HG02970 (cell line): ENCODE data around the gene ELMO1.

Experiments used
- ATAC-seq: cut with Tn5 transposase; IDR thresholded peaks from one replicate; pipeline ENCODE4 v1.9.1; 2021; ENCODE audit warnings: mild to moderate bottlenecking, moderate library complexity, moderate number of reproducible peaks; ENCODE audit not compliant: unreplicated experiment, low FRiP score

The ELMO1 gene

DNA sequence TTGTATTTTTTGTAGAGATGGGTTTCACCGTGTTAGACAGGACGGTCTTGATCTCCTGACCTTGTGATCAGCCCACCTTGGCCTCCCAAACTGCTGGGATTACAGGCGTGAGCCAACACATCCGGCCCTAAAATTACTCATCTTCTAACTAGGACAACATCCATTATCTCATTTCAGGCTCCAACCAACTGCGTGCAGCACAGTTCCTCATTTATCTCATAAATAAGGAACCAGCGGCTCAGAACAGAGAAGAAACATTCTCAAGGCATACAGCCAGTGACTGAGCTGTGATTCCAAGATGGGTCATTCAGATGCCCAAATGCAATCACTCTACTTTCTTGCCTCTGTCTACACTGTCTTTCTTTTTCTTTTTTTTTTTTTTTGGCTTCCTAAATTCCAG is 356.1 kb downstream of the ELMO1 start:
- no peak for ATAC-seq

GRCh38 chr7:37089972-37090371 is 358.7 kb downstream of the ELMO1 start:
- ATAC-seq, result no peak

DNA sequence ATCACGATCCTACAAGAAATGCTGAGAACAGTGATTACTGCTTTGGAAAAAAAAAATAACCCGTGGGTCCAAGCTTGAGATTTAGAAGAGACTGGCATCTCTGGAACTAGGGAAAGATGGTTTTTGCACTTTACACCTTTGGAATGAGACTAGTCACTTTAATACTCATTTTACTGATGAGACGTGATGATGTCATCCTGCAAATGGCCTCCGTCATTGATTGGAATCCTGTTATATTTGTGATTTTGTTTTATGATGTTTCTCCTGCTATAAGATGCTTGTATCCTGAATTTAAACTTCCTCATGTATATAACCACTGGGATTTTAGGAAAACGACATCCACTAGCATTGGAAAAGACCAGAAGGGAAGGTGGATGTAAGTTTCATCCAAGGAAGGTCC is 363.1 kb downstream of the ELMO1 start:
- ATAC-seq, result no peak

DNA sequence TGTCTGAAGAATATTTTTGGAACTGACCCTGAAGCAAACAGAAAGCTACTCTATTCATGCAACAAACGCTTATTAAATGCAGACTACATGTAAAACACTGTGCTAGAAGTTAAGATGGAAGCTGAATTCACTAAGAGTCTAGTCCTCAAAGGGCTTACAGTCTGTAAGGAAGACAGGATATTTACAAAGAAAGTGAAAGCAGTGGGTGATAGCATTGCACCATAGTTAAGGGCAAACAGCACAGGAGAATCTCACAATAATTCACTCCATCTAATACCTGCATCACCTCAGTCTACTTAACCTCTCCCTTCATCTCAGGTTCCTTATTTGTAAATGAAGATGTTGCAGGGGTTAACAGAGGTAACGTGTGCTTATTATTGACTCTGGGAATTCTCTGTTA is 364.4 kb downstream of the ELMO1 start:
- no peak for ATAC-seq

DNA sequence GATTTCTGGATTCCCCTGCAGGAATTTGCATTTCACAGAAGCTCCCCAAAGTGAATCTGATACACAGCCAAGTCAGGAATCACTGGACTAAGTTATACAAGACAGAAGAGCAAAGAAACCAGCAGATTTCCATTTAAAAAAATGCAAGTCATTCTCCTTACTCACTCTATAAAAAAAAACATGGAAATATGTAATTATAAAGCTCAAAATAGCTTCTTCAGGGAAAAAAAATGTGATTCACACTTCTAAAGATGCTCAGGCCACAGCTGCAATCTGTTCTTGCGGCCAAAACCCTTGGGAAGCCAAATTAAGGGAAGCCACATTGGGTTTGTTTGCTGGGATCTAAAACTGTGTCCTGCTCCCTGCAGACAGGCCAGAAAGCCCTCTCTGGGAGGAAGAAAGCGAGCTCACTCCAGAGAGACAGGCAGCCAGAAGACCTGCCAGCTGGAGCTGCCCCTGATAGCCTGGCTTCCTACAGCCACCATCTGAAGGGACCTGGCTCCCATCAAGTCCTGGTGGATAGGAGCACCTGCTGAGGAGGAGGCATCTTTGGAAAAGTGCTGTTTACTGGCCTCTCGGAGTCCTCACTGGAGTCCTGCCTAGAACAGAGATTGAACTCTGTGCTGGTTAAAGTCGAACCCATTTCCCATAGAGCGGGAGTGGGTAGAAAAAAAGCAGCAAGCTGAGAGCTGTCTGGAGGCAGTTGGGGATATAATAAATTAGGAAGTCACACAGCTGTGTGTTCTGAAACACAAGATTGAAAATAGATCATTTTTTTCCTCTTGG is 365.2 kb downstream of the ELMO1 start:
- no peak for ATAC-seq

- ATAC-seq, result no peak
Measured at GRCh38 chr7:37081436-37081835, 367.2 kb downstream of the ELMO1 start.

GRCh38 chr7:37079420-37079819 is 369.2 kb downstream of the ELMO1 start:
- no peak for ATAC-seq

GRCh38 chr7:37076668-37077067 is 372.0 kb downstream of the ELMO1 start:
- ATAC-seq, result no peak

GRCh38 chr7:37074370-37074769 is 374.3 kb downstream of the ELMO1 start:
- ATAC-seq, result no peak

DNA sequence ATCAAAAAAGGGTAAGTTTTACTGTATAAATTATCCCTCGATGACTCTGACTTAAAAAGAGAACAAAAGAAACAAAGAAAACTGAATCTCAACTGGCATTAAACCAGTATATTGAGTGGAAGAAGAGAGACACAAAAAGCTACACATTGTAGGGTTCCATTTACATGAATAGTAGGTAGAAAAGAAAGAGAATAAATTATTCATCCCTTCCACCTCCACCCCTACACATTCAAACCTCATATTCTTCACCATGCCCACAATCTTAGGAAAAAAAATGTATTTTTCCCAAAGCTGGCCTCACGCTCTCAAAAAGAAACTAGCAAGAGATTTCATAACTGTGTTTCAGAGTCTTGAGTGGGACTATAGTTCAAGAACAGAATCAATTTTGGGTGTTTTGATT is 377.5 kb downstream of the ELMO1 start:
- no peak for ATAC-seq

- no peak for ATAC-seq
Measured at GRCh38 chr7:37070471-37070870, 378.2 kb downstream of the ELMO1 start.

GRCh38 chr7:37070031-37070430 is 378.6 kb downstream of the ELMO1 start:
- no peak for ATAC-seq

DNA sequence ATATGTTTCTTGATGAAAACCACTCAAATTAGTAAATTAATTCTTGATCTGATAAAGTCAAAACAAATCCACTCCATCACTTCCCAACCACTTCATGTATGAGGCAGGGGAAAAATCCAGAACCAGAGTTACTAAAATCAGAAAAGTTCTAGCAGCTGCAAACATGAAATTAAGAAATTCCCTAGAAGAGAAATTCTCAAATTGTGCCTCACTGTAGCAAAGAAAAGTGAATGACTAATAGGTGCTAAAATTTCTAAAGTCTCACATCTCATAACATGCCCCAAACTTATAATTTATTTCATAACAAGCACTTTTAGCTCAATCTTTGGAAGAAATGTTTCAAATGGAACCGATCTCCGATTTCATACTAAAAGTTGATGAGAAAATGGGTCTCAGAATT is 379.3 kb downstream of the ELMO1 start:
- no peak for ATAC-seq

DNA sequence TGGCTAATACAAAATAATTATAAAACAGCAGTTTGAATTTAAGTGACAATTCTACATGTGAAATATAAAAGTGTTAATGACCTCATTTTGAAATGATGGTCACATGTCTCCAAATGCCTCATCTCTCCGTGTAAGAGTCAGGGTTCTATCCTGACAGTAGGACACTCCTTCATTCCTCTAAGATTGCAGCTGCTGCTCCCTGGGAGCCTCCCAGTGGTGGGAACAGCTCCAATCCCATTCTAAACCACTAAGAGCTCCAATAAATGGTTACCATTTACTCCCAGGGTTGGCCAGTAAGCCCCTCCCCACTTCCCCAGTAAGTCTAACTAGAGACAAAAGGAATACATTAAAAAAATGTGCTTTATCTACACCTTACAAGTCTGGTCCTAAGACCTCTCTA is 379.8 kb downstream of the ELMO1 start:
- no peak for ATAC-seq

- no peak for ATAC-seq
Measured at GRCh38 chr7:37068038-37068437, 380.6 kb downstream of the ELMO1 start.

DNA sequence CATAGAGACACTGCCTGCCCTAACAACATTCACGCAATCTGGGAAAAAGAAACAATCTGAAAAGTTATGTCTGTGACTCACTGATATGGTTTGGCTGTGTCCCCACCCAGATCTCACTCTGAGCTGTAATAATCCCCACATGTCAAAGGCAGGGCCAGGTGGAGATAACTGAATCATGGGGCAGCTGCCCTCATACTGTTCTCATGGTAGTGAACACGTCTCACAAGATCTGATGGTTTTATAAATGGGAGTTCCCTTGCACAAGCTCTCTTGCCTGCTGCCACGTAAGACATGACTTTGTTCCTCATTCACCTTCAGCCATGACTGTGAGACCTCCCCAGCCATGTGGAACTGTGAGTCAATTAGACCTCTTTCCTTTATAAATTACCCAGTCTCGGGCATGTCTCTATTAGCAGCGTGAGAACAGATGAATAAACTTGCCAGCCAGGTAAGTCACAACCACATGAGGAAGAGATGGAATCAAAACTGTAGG is 382.8 kb downstream of the ELMO1 start:
- no peak for ATAC-seq

DNA sequence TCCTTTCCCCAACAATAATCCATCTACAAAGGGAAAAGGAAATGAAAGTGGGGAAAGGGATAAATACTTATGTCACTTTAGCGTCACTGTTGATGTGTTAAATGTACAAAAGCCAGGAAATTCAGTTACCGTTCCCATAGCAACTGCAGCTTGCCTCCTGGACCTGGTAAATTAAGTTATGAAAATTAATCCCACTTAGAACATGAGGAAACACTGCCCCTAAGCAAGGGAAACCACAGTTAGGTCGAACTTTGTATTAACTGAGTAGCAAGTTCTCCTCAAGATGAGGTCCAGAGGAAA is 386.2 kb downstream of the ELMO1 start:
- no peak for ATAC-seq

DNA sequence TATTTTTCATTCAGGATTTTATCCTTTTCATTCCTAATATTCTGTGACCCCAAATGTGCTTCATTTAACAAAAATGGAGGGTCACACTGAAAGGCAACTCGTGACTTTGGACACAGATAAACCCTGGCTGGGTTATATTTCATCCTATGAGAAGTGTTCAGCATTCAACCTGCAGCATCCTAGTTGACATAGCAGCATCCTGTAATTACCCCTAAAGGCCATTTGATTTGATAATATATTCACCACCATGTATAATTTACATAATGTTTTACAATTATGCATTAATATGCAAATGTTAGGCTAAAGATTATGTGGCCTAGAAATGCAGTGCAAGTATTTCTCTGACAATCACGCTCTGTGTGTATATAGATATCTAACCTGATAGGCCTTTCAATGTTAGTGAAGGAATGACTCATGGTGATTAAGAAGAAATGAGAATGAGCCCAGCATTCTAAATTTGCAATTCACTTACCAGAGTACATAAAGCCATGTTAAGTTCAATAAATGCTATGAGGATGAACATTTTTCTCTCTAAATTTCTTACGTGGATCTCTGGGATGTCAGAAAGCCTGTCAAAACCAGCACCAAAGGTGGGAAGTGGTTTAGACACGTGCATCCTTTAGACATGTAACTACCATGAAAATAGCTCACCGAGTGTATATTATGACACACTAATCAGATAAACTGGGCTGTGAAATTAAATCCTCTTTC is 386.7 kb downstream of the ELMO1 start:
- no peak for ATAC-seq

DNA sequence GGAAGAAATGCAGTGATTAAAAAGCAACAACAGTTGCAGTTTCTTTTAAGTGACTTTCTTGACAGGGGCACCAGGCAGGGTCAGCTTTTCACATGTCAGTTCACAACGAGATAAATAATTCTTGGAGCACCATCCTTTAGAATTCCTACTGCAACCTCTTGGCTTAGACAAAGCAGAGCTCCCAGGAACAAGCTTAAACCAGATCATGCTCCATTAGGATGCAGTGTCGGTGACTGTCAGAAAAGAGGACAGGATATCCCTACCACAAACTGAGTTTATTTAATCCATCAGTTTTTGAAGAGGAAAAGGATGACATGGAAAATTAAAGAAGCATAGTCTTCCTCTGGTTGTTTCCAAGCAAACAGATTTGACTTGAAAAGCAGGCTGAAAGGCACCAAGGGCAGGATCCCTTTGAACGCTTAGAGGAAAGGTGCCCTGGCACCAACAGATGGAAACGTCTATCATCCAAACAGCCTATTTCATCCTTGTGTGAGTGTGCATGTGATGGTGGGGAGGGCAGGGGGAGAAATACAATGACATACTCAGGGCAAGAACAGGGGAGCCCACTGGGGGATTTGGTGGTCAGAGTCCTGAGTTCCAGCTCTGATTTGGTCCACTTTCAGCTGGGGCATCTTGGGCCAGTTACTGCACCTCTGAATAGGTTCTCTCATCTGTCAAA is 392.3 kb downstream of the ELMO1 start:
- no peak for ATAC-seq

- ATAC-seq, result no peak
Measured at GRCh38 chr7:37054624-37055241, 393.9 kb downstream of the ELMO1 start.

- ATAC-seq, result no peak
Measured at GRCh38 chr7:37052705-37053104, 396.0 kb downstream of the ELMO1 start.
